CD4-positive, alpha-beta T cell treated with Interleukin-10 for 1 hour (primary cell): ENCODE data around the gene CFAP77.
A peak's percentile ranks its signal among the peaks of the same experiment; 100 is the strongest.

ENCODE experiments used
- DNase-seq: peaks from one replicate; pipeline ENCODE4 v3.0.0-alpha.2; 2020

The CFAP77 gene

DNA sequence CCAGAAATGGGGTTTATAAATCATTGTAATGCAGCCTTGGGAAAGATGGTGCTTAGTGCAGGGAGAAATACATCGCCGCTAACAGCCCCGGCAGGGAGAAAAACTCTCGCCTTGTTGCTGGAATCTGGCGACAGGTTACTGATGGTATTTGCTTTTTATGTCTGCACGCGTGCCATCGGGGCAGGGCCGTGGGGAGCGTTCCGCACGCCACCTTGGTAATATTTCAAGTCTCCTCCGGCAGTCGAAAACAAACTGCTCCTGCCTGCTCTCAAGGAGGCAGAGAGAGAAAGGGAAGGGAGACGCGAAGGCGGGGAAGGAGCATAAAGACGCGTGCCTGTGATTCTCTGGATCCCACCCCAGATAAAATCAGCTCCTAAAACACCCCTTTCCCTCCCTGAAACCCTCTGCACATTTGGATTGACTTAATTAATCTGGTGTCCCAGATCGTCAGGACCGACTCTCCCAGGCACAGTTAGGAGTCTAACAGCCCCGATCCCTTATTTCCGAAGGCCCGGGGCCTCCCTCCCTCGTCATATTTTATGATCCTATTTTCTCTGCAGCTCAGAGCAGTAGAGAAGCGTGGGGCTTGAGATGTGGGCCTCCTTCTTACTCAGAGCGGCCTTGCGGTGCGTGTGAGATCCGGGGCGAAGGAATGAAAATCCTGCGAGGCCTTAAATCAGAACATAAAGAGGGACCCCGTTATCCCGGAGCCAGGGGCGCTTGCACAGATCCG is 47.7 kb downstream of the CFAP77 start:
- DNase-seq, result no peak

DNA sequence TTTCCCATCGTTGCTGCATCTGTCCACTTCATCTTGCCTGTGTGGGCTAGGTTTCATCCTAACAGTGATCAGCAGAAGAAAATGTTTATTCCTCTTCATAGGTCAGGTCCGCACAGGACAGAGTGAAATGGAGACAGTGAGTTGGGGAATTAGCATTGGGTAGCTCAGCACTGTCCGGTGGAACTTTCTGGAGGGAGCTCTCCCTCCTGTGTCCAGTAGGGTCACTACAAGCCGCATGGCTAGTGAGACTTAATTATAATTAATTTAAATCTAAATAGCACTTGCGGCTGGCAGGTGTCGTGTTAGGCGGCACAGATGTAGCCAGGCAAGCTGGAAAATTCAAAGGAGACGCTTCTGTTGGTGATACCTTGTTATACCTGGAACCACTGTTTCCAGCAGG is 48.4 kb downstream of the CFAP77 start:
- no peak for DNase-seq

GRCh38 chr9:132459661-132460060 is 49.6 kb downstream of the CFAP77 start:
- DNase-seq, result no peak

DNA sequence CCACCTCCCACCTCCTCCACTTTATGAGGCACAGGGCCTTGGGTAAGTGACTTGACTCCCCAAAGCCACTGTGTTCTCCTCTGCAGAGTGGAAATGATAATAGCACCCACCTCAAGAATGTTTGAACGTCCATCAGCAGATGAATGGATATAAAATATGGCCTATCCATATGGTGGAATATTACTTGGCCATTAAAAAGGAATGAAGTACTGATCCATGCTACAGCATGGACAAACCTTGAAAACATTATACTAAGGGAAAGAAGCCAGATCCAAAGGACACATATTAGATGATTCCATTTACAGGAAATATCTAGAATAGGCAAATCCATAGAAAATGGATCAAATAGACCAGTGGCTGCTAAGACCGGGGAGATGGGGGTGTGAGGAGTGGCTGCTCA is 50.2 kb downstream of the CFAP77 start:
- no peak for DNase-seq

DNA sequence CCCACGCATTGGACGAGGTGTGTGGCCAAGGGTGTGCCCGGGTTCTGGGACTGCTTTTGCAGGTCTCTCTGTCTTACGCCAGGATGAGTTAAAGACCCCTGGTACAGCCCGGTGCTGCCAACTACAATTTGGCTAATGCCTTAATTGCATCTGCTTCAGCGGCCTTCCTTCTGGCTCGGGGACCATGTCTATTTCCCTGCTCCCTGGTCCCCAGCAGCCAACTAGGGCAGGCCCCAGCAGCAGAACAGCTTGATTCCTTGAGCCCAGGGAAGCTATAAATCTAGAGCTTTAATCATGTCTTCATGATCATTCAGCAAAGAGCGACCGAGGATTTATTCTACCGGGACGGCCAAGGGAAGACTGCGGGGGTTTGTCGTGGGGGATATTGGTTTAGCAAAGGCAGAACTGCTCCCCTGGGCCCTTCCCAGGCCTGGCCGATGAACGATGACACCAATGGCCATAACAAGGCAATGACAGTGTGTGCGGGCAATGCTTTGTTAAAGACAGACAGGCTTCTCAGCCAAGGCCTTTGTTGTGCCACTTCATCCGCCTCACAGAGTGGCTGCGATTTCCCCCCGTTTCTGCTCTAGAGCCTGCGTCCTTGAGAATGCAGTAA is 51.4 kb downstream of the CFAP77 start:
- DNase-seq, result no peak

- DNase-seq, result no peak
Measured at GRCh38 chr9:132461971-132462370, 52.0 kb downstream of the CFAP77 start.

DNA sequence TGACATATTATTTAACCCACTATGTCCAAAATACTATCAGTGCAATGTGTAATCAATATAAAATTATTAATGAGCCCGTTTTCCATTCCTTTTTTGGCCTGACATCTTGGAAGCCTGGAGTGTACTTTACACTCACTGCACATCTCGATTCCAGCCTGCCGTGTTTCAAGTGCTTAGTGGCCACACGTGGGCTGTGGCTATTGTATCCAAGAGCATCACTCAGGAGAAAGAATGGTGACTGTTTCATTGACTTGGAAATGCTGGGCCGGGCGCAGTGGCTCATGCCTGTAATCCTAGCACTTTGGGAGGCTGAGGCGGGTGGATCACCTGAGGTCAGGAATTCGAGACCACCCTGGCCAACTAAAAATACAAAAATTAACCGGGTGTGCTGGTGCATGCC is 54.5 kb downstream of the CFAP77 start:
- no peak for DNase-seq

DNA sequence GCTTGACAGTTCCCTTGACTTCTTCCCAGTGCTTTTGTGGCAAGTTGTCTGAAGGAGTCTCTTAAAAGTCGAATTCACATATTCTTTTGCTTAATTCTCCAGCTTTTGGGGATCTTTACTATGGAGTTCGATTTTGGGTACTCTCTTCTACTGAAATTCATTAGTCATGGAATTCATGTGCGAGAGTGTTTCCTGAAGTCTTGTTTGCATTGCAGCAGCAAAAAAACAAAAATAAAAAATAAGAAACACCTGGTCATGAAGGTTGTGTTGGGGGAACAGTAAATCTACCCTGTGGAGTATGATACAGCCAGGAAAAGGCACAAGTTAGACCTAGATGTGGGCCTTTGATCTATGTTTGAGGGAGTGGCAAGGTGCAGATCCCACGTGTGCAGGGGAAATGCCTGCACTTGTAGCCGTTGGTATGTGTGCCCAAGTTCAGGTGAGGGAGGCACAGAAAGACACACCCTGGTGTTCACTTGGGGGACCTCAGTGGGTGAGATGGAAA is 55.2 kb downstream of the CFAP77 start:
- DNase-seq, result no peak

DNA sequence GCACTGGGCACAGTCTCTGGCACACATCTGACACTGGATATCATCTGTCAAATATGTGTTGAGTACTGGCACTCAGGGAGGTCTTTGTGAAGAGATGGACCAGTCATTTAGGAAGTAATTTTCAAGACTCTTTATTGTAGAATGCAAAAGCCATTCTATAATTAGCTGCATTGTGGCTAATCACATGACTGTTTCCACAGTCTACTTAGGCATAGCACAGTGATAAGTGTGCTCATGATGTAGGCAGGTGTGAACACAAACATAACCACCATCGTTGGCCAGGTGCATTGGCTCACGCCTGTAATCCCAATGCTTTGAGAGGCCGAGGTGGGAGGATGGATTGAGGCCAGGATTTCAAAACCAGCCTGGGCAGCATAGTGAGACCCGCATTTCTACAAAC is 62.2 kb downstream of the CFAP77 start:
- DNase-seq, result no peak

DNA sequence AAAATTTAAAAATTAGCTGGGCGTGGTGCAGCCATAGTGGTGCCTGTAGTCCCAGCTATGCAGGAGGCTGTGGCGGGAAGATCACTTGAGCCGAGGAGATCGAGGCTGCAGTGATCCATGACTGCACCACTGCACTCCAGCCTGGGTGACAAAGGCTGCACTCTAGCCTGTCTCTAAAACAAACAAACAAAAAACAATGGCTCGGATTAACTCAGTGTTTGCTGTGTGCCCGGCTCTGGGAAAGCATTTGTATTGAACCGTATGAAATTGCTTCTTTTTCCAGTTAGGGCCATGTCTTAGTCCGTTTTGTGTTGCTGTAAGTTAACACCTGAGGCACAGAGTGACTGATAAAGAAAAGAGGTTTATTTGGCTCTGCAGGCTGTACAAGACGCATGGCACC is 62.6 kb downstream of the CFAP77 start:
- DNase-seq, result no peak

DNA sequence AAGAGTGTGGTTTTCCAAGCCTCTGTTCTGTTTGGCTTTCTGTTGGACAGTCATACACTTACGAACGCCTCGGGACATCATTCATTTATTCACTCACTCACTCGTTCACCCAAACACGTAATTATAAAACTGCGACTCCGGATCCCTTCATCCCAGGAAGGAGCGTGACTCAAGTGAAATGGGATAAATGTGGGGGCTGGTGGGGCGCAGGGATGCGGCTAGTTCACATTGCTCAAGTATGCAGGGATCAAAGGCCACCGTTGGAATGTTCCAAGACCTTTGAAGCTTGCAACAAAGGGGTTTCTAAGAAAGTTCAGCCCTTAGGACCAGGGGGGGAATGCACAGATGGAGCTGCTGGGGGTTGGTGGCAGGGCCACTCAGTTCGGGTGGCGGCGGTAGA is 64.2 kb downstream of the CFAP77 start:
- DNase-seq, result no peak

GRCh38 chr9:132478353-132479050 is 68.5 kb downstream of the CFAP77 start:
- no peak for DNase-seq

GRCh38 chr9:132479733-132480132 is 69.7 kb downstream of the CFAP77 start:
- DNase-seq, result no peak

DNA sequence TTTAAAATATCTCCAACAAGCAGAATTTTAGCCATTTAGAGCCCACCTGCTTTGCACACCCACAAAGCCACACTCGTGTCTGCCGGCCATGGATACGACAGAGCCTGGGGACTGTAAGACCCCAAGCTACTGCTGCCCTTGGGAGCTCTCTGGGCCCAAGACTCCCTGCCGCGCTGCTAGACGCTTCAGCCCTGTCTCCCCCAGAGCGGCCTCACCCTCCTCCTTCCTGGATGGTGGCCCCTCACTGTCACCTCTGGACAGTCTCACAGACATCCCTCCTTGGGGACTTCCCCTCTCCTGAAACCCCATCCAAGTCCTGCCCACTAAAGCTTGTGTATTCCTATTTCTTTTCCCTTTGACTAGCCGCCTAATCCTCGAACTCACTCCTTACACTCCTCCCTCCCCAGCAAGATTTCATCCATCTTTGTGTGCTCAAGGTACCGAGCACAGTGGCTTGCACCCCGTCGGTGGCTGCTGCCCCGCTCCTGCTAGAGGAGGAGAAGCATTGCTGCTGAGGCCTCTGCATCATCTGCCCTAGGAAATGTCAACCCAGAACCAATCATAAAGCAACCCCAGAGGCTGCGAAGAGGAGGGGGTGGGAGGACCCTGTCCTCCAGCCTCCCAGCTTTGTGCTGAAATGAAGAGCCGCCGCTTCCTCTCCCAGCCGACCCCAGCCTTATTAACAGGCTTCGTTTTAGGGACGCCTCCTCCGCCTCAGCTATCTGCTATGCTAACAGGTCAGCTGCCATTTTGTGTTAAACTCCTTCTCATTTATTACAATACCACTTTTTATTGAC is 71.2 kb downstream of the CFAP77 start:
- no peak for DNase-seq

GRCh38 chr9:132482196-132482813 is 72.3 kb downstream of the CFAP77 start:
- DNase-seq, result no peak

DNA sequence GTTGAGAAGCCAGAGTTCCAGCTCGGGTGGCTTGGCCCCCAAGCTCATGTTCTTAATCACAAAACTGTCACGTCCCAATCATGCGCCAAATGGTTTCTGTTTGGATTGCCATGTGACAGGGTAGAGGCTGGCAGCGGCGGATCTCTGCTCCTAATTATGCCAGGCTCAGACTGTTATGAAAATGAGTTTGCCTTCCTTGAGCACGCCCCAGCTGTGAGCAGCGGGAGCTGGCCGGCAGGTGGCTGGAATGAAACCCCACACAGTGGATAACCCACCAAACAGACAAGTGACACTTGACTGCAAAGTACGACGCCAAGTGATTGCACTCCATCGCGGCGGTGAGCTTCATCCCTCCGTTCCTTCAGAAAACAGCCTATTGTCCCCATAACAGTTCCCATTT is 75.4 kb downstream of the CFAP77 start:
- DNase-seq, result no peak

GRCh38 chr9:132486706-132487350 is 76.8 kb downstream of the CFAP77 start:
- DNase-seq, result peak; percentile 62

DNA sequence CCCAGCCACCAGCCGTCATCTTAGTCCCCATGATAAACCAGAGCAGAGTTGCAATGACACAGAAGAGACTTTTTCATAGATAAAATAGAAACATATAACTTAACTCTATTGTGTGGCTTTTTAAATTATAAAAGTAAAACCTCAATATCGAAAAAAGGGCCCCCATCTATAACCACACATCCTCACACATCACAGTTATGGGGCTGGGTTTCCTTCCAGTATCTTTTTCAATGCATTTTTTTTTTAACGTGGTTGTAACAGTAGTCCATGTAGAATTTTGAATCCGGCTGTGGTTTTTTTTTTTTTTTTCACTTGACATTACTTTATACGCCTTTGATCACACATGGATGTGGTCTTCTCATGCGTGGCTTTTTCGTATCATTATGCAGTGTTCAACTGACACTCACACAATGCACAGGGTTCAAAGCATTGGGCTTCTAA is 77.4 kb downstream of the CFAP77 start:
- DNase-seq, result peak; percentile 58

GRCh38 chr9:132487980-132488535 is 78.0 kb downstream of the CFAP77 start:
- DNase-seq, result no peak

- no peak for DNase-seq
Measured at GRCh38 chr9:132488626-132489025, 78.6 kb downstream of the CFAP77 start.

- DNase-seq, result no peak
Measured at GRCh38 chr9:132489536-132489935, 79.5 kb downstream of the CFAP77 start.

- DNase-seq, result no peak
Measured at GRCh38 chr9:132494857-132495256, 84.8 kb downstream of the CFAP77 start.
